SU-DHL-6 (cell line): ENCODE results near the gene CNTF.

Experiments used
- H2AFZ ChIP-seq: fragments of 200-600 bp; sonication (generic); 2 replicates; pipeline ENCODE4 v1.6.1; 2014; ENCODE audit warnings: low read depth, mild to moderate bottlenecking, moderate library complexity, mixed read lengths, antibody characterized with exemption, low read length; ENCODE audit not compliant: severe bottlenecking
- H3F3A ChIP-seq: fragments of 200-600 bp; shearing (Covaris generic); 2 replicates; pipeline ENCODE4 v1.6.0; 2016; ENCODE audit warnings: antibody characterized with exemption, mild to moderate bottlenecking; ENCODE audit not compliant: insufficient read depth
- H3K27ac ChIP-seq: fragments of 200-600 bp; sonication (generic); 2 replicates; pipeline ENCODE4 v1.5.1; 2016; ENCODE audit warnings: low read depth, mild to moderate bottlenecking, low read length, moderate library complexity, mixed read lengths
- H3K27me3 ChIP-seq: fragments of 200-600 bp; sonication (generic), shearing (Covaris generic); 2 replicates; pipeline ENCODE4 v1.6.0; 2014; ENCODE audit warnings: mild to moderate bottlenecking, low read length
- H3K36me3 ChIP-seq: fragments of 200-600 bp; sonication (generic); 2 replicates; pipeline ENCODE4 v1.6.1; 2014; ENCODE audit warnings: mild to moderate bottlenecking, low read length, mixed read lengths
- H3K4me2 ChIP-seq: fragments of 300-600, 200-600 bp; shearing (Covaris generic), sonication (generic); 2 replicates; pipeline ENCODE4 v1.6.0; 2014; ENCODE audit warnings: low read length, low read depth, mild to moderate bottlenecking; ENCODE audit not compliant: poor library complexity, severe bottlenecking
- H3K4me3 ChIP-seq: fragments of 200-600 bp; sonication (generic); 2 replicates; pipeline ENCODE4 v1.5.1; 2014; ENCODE audit warnings: antibody characterized with exemption, low read length, mild to moderate bottlenecking, mixed read lengths; ENCODE audit not compliant: insufficient read depth, poor library complexity, severe bottlenecking
- H3K79me2 ChIP-seq: fragments of 200-600 bp; sonication (generic); 2 replicates; pipeline ENCODE4 v1.6.1; 2014; ENCODE audit warnings: mild to moderate bottlenecking, low read length, moderate library complexity; ENCODE audit not compliant: insufficient read depth
- H3K9ac ChIP-seq: fragments of 200-600 bp; sonication (generic); 2 replicates; pipeline ENCODE4 v1.7.0; 2014; ENCODE audit warnings: mild to moderate bottlenecking, low read length
- H3K9me2 ChIP-seq: fragments of 200-600 bp; sonication (generic); replicated peaks from 2 replicates; pipeline ENCODE4 v1.6.1; 2014; ENCODE audit warnings: low read length; ENCODE audit not compliant: insufficient read depth
- H3K9me3 ChIP-seq: fragments of 200-600 bp; sonication (generic); 2 replicates; pipeline ENCODE4 v1.6.1; 2014; ENCODE audit warnings: low read length, mixed read lengths; ENCODE audit not compliant: insufficient read depth
- H4K20me1 ChIP-seq: fragments of 200-600 bp; sonication (generic); 2 replicates; pipeline ENCODE4 v1.6.1; 2014; ENCODE audit warnings: low read depth, mild to moderate bottlenecking, antibody characterized with exemption, low read length, moderate library complexity, mixed read lengths
- EZH2phosphoT487 ChIP-seq: fragments of 200-600 bp; sonication (generic), shearing (Covaris generic); conservative IDR thresholded peaks from 2 replicates; pipeline ENCODE4 v1.6.1; 2018; ENCODE audit warnings: mild to moderate bottlenecking, antibody characterized with exemption, low read length, moderate library complexity, mixed read lengths
- TF ChIP-seq, protein P1 (sequence below): fragments of 200-600 bp; sonication (generic); IDR thresholded peaks from one replicate; pipeline ENCODE4 v1.5.1; 2017; ENCODE audit warnings: antibody characterized with exemption, mild to moderate bottlenecking, low read length, moderate library complexity; ENCODE audit not compliant: insufficient read depth, poor library complexity, severe bottlenecking

The CNTF gene

DNA sequence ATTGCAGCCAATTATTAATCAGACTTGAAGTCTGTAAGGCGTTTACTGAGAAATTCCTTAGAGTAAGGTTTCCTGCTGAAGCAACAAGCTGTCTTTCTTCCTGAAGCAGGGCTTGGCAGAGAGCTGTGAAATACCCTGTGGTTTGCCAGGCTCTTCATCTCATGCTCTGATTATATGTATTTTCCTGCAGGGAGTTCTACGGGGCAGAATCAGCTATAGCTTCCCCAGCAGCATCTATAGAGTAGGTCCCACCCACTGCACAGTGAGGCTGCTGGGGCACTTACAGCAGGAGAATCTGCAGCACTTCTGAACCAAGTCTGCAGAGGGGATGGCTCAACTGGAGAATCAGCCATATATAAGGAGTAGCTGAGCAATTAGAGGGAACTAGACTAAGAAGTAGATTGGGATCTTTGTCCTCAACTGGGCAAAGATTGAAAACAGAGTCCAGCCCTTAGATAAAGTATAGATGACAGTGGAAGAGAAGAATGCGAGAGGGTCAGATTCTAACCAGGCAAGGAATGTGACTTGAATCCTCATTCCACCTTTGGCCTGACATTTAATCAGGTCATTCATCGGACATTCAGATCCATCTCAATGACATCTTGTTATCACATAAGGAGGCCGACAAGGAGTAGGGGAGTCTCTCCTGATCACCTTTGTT, 37.6 kb downstream of the CNTF start:
- H3K4me2 ChIP-seq, result no peak overlapping the region

DNA sequence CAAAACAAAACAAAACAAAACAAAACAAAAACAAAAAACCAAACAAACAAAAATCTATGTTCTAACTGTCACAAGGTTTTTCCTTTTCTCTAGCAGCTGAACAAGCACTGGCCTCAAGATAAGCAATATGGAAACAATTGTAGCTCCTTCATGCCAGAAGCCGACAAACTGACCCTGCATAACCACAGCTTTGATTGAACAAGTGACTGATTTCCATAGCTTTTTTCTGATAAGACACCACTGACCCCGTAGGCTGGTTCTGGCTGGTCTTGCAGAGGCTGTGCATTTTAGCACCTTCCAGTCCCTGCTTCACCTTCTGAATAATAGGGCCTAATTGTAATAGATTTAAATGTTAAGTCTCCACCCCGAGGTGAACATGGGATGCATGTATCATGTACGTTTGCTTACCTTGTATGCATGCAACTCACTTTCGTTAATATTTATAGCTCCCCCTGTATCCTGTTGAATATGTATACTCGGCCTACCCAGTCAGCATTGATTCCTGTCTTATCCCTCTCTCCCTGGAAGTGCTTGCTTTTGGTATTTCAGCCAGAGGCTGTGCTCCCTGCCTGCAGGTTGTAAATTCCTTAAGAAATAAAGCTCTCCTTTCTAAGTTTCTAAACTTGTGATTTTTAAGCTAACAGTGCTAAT, 49.6 kb downstream of the CNTF start:
- Histone ChIP-seq H3K36me3 (no peaks in the 10 kb centered on the region), H3K79me2 (no peaks in the 10 kb centered on the region), H3K4me2 (no peak overlapping the region), H2AFZ (no peak overlapping the region), H3F3A (no peaks in the 10 kb centered on the region), H3K27ac (no peak overlapping the region), H3K9me2 (no peaks in the 10 kb centered on the region), H3K27me3 (no peaks in the 10 kb centered on the region), H3K4me3 (no peak overlapping the region), H4K20me1 (no peaks in the 10 kb centered on the region), H3K9ac (no peak overlapping the region), H3K9me3 (no peaks in the 10 kb centered on the region)
- TF ChIP-seq EZH2phosphoT487, result no peak
- TF ChIP-seq, protein P1, sequence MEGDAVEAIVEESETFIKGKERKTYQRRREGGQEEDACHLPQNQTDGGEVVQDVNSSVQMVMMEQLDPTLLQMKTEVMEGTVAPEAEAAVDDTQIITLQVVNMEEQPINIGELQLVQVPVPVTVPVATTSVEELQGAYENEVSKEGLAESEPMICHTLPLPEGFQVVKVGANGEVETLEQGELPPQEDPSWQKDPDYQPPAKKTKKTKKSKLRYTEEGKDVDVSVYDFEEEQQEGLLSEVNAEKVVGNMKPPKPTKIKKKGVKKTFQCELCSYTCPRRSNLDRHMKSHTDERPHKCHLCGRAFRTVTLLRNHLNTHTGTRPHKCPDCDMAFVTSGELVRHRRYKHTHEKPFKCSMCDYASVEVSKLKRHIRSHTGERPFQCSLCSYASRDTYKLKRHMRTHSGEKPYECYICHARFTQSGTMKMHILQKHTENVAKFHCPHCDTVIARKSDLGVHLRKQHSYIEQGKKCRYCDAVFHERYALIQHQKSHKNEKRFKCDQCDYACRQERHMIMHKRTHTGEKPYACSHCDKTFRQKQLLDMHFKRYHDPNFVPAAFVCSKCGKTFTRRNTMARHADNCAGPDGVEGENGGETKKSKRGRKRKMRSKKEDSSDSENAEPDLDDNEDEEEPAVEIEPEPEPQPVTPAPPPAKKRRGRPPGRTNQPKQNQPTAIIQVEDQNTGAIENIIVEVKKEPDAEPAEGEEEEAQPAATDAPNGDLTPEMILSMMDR, result no peak

More for the DNA sequence above, 37.6 kb downstream of the CNTF start:
- no peak overlapping the region for H3K4me3 ChIP-seq
- no peaks in the 10 kb centered on the region for H3K36me3 ChIP-seq
- H3K9me3 ChIP-seq, result no peaks in the 10 kb centered on the region
- H3K27ac ChIP-seq, result no peak overlapping the region
- TF ChIP-seq EZH2phosphoT487, result no peak
- TF ChIP-seq, protein P1, result no peak
- no peak overlapping the region for H2AFZ ChIP-seq
- H3K9ac ChIP-seq, result no peak overlapping the region
- no peaks in the 10 kb centered on the region for H3F3A ChIP-seq
- no peaks in the 10 kb centered on the region for H3K27me3 ChIP-seq
- no peaks in the 10 kb centered on the region for H3K9me2 ChIP-seq
- no peaks in the 10 kb centered on the region for H3K79me2 ChIP-seq
- no peaks in the 10 kb centered on the region for H4K20me1 ChIP-seq

DNA sequence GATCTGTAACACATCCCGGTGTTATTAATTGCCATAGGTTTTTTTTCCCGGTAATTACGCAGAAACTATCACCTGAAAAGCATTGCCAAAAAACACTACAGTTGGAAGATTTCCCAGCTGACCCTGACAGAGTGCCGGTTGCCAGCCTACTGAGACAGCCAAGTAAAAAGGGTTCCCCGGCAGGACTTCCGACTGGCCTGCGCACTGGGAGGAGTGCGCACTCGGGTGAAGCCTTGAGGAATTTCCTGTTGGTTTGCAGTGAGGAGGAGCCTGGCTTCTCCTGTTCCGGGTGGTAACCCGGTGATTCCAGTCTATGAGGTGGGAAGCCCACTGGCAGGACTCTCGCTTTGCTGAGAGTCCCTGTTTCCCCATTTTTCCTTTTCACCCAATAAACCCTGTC, 52.1 kb downstream of the CNTF start:
- Histone ChIP-seq H3K36me3 (no peaks in the 10 kb centered on the region), H4K20me1 (no peaks in the 10 kb centered on the region), H3K27me3 (no peaks in the 10 kb centered on the region), H3F3A (no peaks in the 10 kb centered on the region), H3K27ac (no peak overlapping the region), H3K9ac (no peak overlapping the region), H3K4me2 (no peak overlapping the region), H2AFZ (no peak overlapping the region), H3K9me2 (no peaks in the 10 kb centered on the region), H3K79me2 (no peaks in the 10 kb centered on the region), H3K4me3 (no peak overlapping the region), H3K9me3 (no peaks in the 10 kb centered on the region)
- TF ChIP-seq, protein P1, result no peak
- no peak for TF ChIP-seq EZH2phosphoT487
